DMS153 treated with DMSO at 0.1 percent for 48 hours (cell line): Measurements from ENCODE around the gene IL2RA.
"Not testable (repeated sequence)": the region's sequence is repeated elsewhere in the genome, so short reads cannot be mapped to it uniquely, and the experiment has no call there.

ENCODE experiments used
- DNase-seq: peaks from one replicate; lab custom pipeline; 2025; ENCODE audit not compliant: unreplicated experiment; lab: John Stamatoyannopoulos, UW

The IL2RA gene

GRCh38 chr10:5963071-5963470 lies 99.1 kb downstream of the IL2RA start:
- DNase-seq = no peak

- DNase-seq = not testable (repeated sequence)
Measured at GRCh38 chr10:5962358-5962940, 99.7 kb downstream of the IL2RA start.

GRCh38 chr10:5961405-5962100 lies 100.6 kb downstream of the IL2RA start:
- DNase-seq = no peak

- DNase-seq = not testable (repeated sequence)
Measured at GRCh38 chr10:5960973-5961275, 101.2 kb downstream of the IL2RA start.
